Sciatic nerve (tissue), 2 donors: ENCODE data around the gene OPCML. TPM values are rescaled to one million over a fixed set of nuclear protein-coding genes. Genes with fewer than 3 reads are reported as not detected.

Experiments used
- ATAC-seq: fragments of 200-7000 bp; cut with Tn5 transposase; one replicate; pipeline ENCODE4 v1.9.1; 2020; ENCODE audit warnings: mild to moderate bottlenecking, moderate library complexity
- DNase-seq: peaks from one replicate; pipeline ENCODE4 v3.0.0-alpha.2; 2020; ENCODE audit warnings: low spot score
- intact Hi-C: fragments of 100-400 bp; cut with DNase I; formaldehyde crosslinking; loops from one replicate; pipeline ENCODE4 v1.14.2; 2022
- total RNA-seq: library from RNA; stranded (reverse); fragmentation: NEBNext Ultra II Directional; extraction: Animal tissue kit (Norgen Biotek cat#: 25700); gene quantifications from one replicate; pipeline ENCODE4 v1.2.1, GENCODE V29; 2021
- donor health status: DM: no; HTN: no; CAD: no.
- donor health status: DM: no; HTN: no; CAD: no.

OPCML gene
- total RNA-seq, 1 donor from 2014 or later, result 4.5 TPM

- ATAC-seq, result no peak
- no peak for DNase-seq
- intact Hi-C loops, result no loop called here
Observed at GRCh38 chr11:132878111-132878510, 654.2 kb downstream of the OPCML start.

DNA sequence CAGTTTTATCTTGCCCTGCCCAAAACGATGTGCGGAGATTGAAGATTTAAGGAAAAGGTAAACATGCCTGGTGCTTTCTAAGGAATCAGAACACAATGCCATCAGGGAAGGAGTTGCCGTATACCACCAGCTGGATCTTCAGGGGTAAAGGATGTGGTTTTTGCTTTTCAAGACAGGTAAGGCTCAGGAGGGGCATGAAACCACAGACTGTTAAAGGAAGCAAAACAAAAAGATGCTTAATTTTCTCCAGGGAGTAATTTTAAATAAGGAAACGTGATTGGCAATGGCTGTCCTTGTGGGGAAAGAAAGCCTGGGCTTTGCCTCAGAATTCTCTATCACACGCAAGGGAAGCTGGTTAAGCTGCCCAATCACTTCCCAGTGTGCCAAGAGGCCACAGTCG, 655.6 kb downstream of the OPCML start:
- DNase-seq (no peak), ATAC-seq (no peak)
- intact Hi-C loops, result no loop called here

DNA sequence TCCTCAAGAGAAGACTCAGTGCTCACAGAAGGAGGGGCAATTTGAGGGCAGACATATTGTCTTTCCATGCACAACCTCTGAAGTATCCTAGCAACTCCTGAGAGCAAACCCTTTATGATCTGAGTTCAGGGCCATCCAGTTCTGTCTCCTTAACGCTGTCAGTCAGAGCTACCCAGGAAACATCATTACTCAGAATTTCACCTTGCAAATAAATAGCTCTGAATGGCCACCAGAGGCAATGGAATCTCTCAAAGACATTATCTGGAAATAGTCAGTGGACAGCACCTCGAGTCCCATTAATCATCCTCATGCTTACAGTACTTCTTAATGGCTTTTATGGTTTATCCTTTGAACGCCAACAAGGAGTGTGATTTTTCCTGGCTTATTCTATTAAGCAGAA, 656.1 kb downstream of the OPCML start:
- DNase-seq (no peak), ATAC-seq (no peak)
- intact Hi-C loops, result no loop called here

DNA sequence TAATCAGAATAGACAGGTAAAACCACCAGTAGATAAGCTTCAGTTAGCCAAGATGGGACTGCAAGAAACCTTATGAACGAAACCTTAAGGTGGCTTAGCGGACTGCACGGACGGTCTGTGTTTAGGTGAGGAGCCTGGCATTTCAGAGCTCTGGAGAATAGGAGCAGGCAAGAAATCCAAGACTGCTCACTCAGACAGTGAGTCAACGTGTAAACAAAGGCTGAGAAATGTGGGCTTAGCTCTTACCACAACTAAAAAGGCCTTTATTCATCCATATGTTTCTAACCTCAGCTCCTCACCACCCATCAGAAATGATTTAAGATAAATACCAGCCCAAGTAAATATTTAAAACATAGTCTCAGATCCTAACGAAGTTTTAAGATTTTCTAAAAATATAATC, 657.7 kb downstream of the OPCML start:
- intact Hi-C loops, result no loop called here
- no peak for ATAC-seq
- no peak for DNase-seq

DNA sequence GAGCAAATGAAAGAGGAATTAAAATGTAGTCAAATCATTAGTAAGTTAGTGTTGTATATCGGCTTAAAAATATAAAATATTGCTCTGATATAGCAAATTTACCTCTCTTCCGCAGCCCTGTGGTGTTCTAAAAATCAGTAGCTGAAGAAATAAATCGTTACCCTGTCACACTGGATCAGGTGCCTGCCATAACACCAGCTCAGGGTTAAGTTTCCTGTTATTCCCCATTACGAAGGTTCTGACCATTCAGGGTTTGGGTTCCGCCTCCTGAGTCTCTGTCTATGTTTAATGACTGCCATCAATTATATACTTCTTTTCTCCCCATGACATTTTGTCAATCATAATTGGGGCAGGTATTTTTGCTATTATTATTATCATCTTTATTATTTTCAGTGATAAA, 658.5 kb downstream of the OPCML start:
- ATAC-seq (no peak), DNase-seq (no peak)

DNA sequence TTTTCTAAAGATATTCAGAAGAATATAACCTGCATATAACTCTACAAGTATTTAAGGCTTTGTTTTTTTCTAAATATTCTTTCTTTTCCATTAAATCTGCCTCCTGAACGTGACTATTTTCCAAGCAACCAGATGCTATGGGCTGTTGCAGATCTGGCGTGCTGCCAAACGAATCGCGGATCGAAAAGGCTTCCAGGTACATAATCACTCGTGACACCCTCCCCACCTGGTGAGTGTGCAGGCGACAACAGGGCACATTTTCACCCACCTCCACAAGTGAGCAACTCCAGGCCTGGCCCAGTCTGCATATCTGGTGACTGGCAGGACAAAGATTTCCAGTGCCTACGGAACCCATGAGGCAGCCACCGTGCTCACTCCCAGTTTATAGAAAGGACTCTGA, 660.1 kb downstream of the OPCML start:
- no peak for ATAC-seq
- no peak for DNase-seq
- intact Hi-C loops, result no loop called here

More for the DNA sequence above, 658.5 kb downstream of the OPCML start:
- intact Hi-C loops, result no loop called here

- intact Hi-C loops, result no loop called here
- ATAC-seq (no peak), DNase-seq (no peak)
Observed at GRCh38 chr11:132866783-132867545, 665.3 kb downstream of the OPCML start.

- intact Hi-C loops, result no loop called here
- DNase-seq, result no peak
- no peak for ATAC-seq
Observed at GRCh38 chr11:132865623-132866022, 666.7 kb downstream of the OPCML start.

DNA sequence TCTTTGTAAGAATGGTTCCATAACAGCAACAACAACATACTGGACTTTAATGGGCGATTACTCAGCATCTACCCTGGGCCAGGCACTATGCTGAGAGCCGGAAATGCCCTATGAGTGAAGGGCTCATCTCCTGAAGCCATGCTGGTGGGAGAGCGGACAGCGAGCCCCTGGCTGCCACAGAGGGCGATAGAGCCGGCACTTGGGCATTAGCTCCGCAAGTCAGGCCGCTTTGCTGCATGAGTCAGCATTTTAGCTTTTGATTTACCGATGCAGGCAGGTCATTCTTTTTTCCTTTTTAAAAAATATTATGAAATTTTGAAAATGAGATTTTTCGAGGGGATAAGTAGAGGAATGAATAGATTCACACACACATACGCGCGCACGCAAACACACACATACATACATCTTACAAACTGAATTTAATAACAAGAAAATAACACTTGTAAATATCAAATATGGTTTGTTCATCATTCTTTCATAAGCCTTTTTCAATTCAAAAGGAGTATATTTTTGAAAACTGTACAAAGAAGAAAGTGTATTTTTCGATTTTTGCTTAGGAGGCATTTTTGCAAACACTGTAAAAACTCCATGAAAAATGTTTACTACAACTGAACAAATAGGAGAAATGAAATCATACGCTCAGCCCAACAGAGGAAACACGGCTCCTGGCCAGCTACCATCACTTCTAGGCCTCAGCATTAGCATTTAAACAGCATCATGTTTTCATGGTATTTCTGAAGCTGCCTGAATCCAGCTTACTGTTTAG, 667.3 kb downstream of the OPCML start:
- intact Hi-C loops, result no loop called here
- DNase-seq (no peak), ATAC-seq (no peak)

DNA sequence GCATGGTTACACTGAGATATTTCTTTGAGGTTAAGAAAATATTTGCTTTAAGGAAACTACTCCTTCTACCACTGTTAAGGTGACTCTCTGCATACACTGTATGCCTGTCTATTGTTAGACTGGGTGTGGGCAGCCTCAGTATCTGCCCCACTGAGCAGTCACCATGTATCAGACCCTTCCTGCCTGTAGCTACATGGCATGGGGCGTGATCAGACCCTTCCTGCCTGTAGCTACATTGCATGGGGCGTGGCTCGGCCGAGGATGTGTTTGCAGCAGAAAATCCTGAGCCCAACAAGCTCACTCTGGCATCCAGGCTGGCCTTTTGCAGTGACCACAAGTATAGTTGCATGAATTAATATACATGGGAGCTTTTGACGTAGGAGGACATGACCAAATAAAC, 669.4 kb downstream of the OPCML start:
- DNase-seq (no peak), ATAC-seq (no peak)
- intact Hi-C loops, result no loop called here

GRCh38 chr11:132862137-132862536, 670.2 kb downstream of the OPCML start:
- intact Hi-C loops, result no loop called here
- ATAC-seq (no peak), DNase-seq (no peak)

- intact Hi-C loops, result no loop called here
- no peak for ATAC-seq
Observed at GRCh38 chr11:132859306-132859705, 673.0 kb downstream of the OPCML start.

GRCh38 chr11:132858223-132858622, 674.1 kb downstream of the OPCML start:
- peak; percentile 45 for ATAC-seq
- intact Hi-C loops, result no loop called here
- no peak for DNase-seq

More at GRCh38 chr11:132859306-132859705, 673.0 kb downstream of the OPCML start:
- no peak for DNase-seq

DNA sequence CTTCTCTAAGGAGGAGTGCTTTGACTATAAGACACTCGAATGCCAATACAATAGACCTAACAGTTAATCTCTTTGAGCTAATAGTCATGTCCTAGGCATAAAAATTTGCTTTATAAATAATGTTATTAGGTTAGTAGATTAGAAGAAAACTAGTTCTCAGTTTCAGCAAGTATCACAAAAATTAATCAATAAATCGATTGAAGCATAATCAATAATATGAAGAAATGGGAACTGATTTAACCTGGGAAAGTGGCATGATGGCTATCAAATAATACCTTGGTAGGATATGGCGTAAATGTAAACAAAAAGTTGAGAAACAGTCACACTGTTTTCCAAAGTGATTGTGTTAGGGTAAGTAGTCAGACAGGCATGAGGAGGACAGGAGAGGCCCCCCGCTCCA, 676.3 kb downstream of the OPCML start:
- intact Hi-C loops, result no loop called here
- no peak for ATAC-seq
- no peak for DNase-seq

- intact Hi-C loops, result no loop called here
- ATAC-seq, result no peak
- no peak for DNase-seq
Observed at GRCh38 chr11:132855516-132855915, 676.8 kb downstream of the OPCML start.

DNA sequence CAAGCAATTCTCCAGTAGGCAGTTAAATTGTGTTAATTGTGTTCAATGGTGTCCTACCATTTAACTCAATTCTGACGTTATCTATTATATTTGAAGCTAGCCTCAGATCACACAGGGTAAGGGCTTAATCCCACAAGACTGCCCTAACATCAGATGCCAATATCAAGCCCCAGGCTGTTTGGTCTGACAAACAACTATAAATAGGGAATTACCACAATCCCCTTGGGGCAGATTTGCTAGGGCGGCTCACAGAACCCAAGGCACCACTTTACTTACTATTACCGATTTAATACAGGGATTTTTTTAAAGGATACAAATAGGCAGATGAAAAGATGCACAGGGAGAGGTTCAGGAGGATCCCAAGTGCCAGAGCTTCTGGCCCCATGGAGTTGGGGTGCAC, 678.4 kb downstream of the OPCML start:
- ATAC-seq (no peak), DNase-seq (no peak)
- intact Hi-C loops, result no loop called here

DNA sequence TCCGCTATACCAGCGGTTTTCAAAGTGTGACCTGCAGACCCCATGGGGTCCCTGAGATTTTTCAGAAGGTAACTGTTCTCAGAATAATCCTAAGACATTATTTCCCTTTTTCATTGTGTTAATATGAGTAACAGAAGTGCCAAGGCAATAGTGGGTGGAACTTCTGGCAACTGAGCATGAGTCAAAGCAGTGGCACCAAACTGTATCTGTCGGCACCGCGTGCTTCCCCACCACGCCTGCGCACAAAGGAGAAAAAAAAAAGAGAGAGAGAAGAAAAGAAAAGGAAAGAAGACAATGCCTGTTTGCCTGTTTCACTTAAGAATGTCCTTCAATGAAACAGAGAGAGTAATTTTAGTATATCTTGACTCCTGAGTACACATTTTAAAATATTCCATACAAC, 679.9 kb downstream of the OPCML start:
- no peak for DNase-seq
- intact Hi-C loops, result no loop called here
- no peak for ATAC-seq

GRCh38 chr11:132851247-132851646, 681.1 kb downstream of the OPCML start:
- intact Hi-C loops, result no loop called here
- DNase-seq (no peak), ATAC-seq (no peak)

- intact Hi-C loops, result no loop called here
- DNase-seq (no peak), ATAC-seq (no peak)
Observed at GRCh38 chr11:132850266-132850665, 682.0 kb downstream of the OPCML start.

- intact Hi-C loops, result no loop called here
- no peak for ATAC-seq
- DNase-seq, result no peak
Observed at GRCh38 chr11:132848336-132848735, 684.0 kb downstream of the OPCML start.

DNA sequence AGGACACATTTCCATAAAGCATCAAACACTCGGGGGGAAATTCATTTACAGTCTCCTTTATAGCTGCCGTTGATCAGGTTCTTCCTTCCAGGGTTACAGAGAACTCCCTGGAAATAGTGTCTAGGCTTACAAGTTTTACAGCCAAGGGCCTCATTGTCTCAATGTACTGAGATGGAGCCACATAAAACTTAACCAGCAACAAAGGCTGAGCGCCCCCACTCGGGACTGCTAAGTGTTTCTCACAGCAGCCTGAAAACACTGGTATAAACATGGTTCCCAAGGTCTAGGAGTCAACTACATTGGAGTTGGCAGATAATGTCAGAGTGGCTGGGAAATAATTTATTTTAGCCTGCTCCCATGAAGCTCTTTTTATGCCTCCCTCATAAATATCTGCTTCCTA, 686.2 kb downstream of the OPCML start:
- no peak for DNase-seq
- ATAC-seq, result no peak
- intact Hi-C loops, result no loop called here
